DOHH2 (cell line): ENCODE data around the gene ELANE.

ENCODE experiments used
- H3F3A ChIP-seq: fragments of 200-600 bp; sonication (generic), shearing (Covaris generic); 2 replicates; pipeline ENCODE4 v1.6.0; 2016; ENCODE audit warnings: antibody characterized with exemption, mild to moderate bottlenecking; ENCODE audit not compliant: control insufficient read depth, insufficient read depth
- H3K27ac ChIP-seq: fragments of 200-600 bp; sonication (generic); 2 replicates; pipeline ENCODE4 v1.5.1; 2014; ENCODE audit warnings: low read depth, mild to moderate bottlenecking, low read length, moderate library complexity
- H3K27me3 ChIP-seq: fragments of 200-600 bp; sonication (generic); 2 replicates; pipeline ENCODE4 v1.6.1; 2014; ENCODE audit warnings: mild to moderate bottlenecking, low read length, mixed read lengths; ENCODE audit not compliant: control insufficient read depth
- H3K36me3 ChIP-seq: fragments of 200-600 bp; sonication (generic); 2 replicates; pipeline ENCODE4 v1.6.1; 2014; ENCODE audit warnings: mild to moderate bottlenecking, low read length, moderate library complexity, mixed read lengths; ENCODE audit not compliant: control insufficient read depth
- H3K4me1 ChIP-seq: fragments of 200-600 bp; sonication (generic); 2 replicates; pipeline ENCODE4 v1.6.1; 2014; ENCODE audit warnings: mild to moderate bottlenecking, low read length, mixed read lengths; ENCODE audit not compliant: control insufficient read depth
- H3K4me2 ChIP-seq: fragments of 200-600 bp; sonication (generic); 2 replicates; pipeline ENCODE4 v1.6.0; 2014; ENCODE audit warnings: mild to moderate bottlenecking, low read length, moderate library complexity
- H3K4me3 ChIP-seq: fragments of 200-600 bp; sonication (generic); 2 replicates; pipeline ENCODE4 v1.5.1; 2014; ENCODE audit warnings: mild to moderate bottlenecking, low read length, mixed read lengths
- H3K79me2 ChIP-seq: fragments of 200-600 bp; sonication (generic); 2 replicates; pipeline ENCODE4 v1.6.1; 2014; ENCODE audit warnings: mild to moderate bottlenecking, low read length, mixed read lengths; ENCODE audit not compliant: control insufficient read depth
- H3K9me2 ChIP-seq: fragments of 200-600 bp; sonication (generic); replicated peaks from 2 replicates; pipeline ENCODE4 v1.6.1; 2014; ENCODE audit warnings: mild to moderate bottlenecking, low read length, mixed read lengths; ENCODE audit not compliant: control insufficient read depth
- H3K9me3 ChIP-seq: fragments of 200-600 bp; sonication (generic); 2 replicates; pipeline ENCODE4 v1.6.1; 2014; ENCODE audit warnings: antibody characterized with exemption, low read length, mixed read lengths; ENCODE audit not compliant: control insufficient read depth, insufficient read depth
- H4K20me1 ChIP-seq: fragments of 200-600 bp; sonication (generic); 2 replicates; pipeline ENCODE4 v1.6.0; 2014; ENCODE audit warnings: low read depth, mild to moderate bottlenecking, antibody characterized with exemption, low read length, moderate library complexity; ENCODE audit not compliant: control insufficient read depth, insufficient read depth
- CTCF ChIP-seq: fragments of 200-600 bp; sonication (generic); IDR thresholded peaks from one replicate; pipeline ENCODE4 v1.5.1; 2014; ENCODE audit warnings: antibody characterized with exemption, mild to moderate bottlenecking, low read depth, low read length; ENCODE audit not compliant: poor library complexity, severe bottlenecking
- EZH2phosphoT487 ChIP-seq: fragments of 200-600 bp; sonication (generic); IDR thresholded peaks from 2 replicates; pipeline ENCODE4 v1.6.1; 2017; ENCODE audit warnings: borderline replicate concordance, mild to moderate bottlenecking, antibody characterized with exemption, low read length, moderate library complexity, mixed read lengths

Gene ELANE

GRCh38 chr19:821825-822503 is 30.1 kb upstream of the ELANE start, which contains the start of gene PLPPR3:
TSS of gene PLPPR3 (minus strand) at chr19:821955. CDS start at chr19:821559, 396 bp downstream.
- no peaks in the 10 kb centered on the region for H3K4me1 ChIP-seq
- no peaks in the 10 kb centered on the region for H3K27me3 ChIP-seq
- 0 out of 2 replicates have a peak, but pooled peaks cover 2% of the 10 kb centered on the region for H3F3A ChIP-seq
- no peak within 1 kb of the TSS for H3K4me3 ChIP-seq
- H3K27ac ChIP-seq: no peak within 1 kb of the TSS
- H3K9me3 ChIP-seq: no peaks in the 10 kb centered on the region
- H4K20me1 ChIP-seq: no peaks in the 10 kb centered on the region
- H3K9me2 ChIP-seq: no peaks in the 10 kb centered on the region
- no peak within 1 kb of the TSS for H3K4me2 ChIP-seq
- TF ChIP-seq CTCF (no peak), EZH2phosphoT487 (no peak)
- H3K79me2 ChIP-seq: no peaks in the 10 kb centered on the region
- no peaks in the 10 kb centered on the region for H3K36me3 ChIP-seq

- Histone ChIP-seq H3K27ac (no peak overlapping the region), H3F3A (0 out of 2 replicates have a peak, but pooled peaks cover 2% of the 10 kb centered on the region), H3K27me3 (no peaks in the 10 kb centered on the region), H3K9me3 (no peaks in the 10 kb centered on the region), H3K4me2 (no peak overlapping the region), H3K79me2 (no peaks in the 10 kb centered on the region), H3K36me3 (no peaks in the 10 kb centered on the region), H3K9me2 (no peaks in the 10 kb centered on the region), H4K20me1 (no peaks in the 10 kb centered on the region), H3K4me1 (no peaks in the 10 kb centered on the region), H3K4me3 (no peak overlapping the region)
- TF ChIP-seq CTCF: no peak
These were observed 28.5 kb upstream of the ELANE start for GRCh38 chr19:823565-824121.

GRCh38 chr19:824885-825284 is 27.2 kb upstream of the ELANE start:
- Histone ChIP-seq H3K79me2 (no peaks in the 10 kb centered on the region), H3K4me3 (no peak overlapping the region), H3F3A (no peaks in the 10 kb centered on the region), H3K27me3 (no peaks in the 10 kb centered on the region), H3K9me2 (no peaks in the 10 kb centered on the region), H3K9me3 (no peaks in the 10 kb centered on the region), H3K4me1 (no peaks in the 10 kb centered on the region), H3K36me3 (no peaks in the 10 kb centered on the region), H3K27ac (no peak overlapping the region), H4K20me1 (no peaks in the 10 kb centered on the region), H3K4me2 (no peak overlapping the region)
- no peak for TF ChIP-seq EZH2phosphoT487
- TF ChIP-seq CTCF: no peak
